HEK293 (cell line): ENCODE measurements around the gene SLC25A30.
A peak's percentile ranks its signal among the peaks of the same experiment; 100 is the strongest.

ENCODE experiments used
- CTCF ChIA-PET: fragments of 350-600 bp; formaldehyde crosslinking; extraction: SDS; loops from one replicate; lab custom pipeline; 2021; ENCODE audit warnings: antibody characterized with exemption; lab: Yijun Ruan, JAX
- POLR2A ChIA-PET: fragments of 300-600 bp; formaldehyde crosslinking; extraction: SDS; loops from one replicate; lab custom pipeline; 2020; ENCODE audit warnings: antibody characterized with exemption, inconsistent platforms; lab: Yijun Ruan, JAX
- H3K27ac ChIP-seq: fragments of 200-500 bp; sonication (Bioruptor generic); 2 replicates; pipeline ENCODE4 v1.5.1; 2014; ENCODE audit warnings: low read depth, low read length, control low read depth, inconsistent platforms; ENCODE audit errors: extremely low read depth
- H3K36me3 ChIP-seq, 2 experiments: fragments of 200-500 bp in 1 of 2; sonication (Bioruptor generic) in 1 of 2; 1 replicate in 1 of 2; 2 replicates in 1 of 2; pipeline ENCODE4 v1.5.1; 2014 to 2017; ENCODE audit warnings: inconsistent platforms in 2 of 2, low read length in 2 of 2; ENCODE audit not compliant: control insufficient read depth in 2 of 2, insufficient read depth in 1 of 2
- H3K4me1 ChIP-seq: fragments of 200-500 bp; sonication (Bioruptor generic); 2 replicates; pipeline ENCODE4 v1.5.1; 2014; ENCODE audit warnings: mild to moderate bottlenecking, low read length, inconsistent platforms; ENCODE audit not compliant: control insufficient read depth, insufficient read depth
- H3K4me3 ChIP-seq: 2 replicates; pipeline ENCODE4 v1.5.1; 2011; ENCODE audit warnings: low read depth, mild to moderate bottlenecking, control low read depth, low read length, moderate library complexity
- H3K9me3 ChIP-seq: fragments of 200-500 bp; sonication (Bioruptor generic); 2 replicates; pipeline ENCODE4 v1.5.1; 2014; ENCODE audit warnings: low read depth, low read length, inconsistent platforms; ENCODE audit not compliant: control insufficient read depth, insufficient read depth
- GLIS1 ChIP-seq: fragments of 450-650 bp; formaldehyde crosslinking; IDR thresholded peaks from 2 replicates; pipeline ENCODE4 v1.5.1; 2016; ENCODE audit warnings: missing biosample characterization, missing genetic modification characterization
- ZFP69B ChIP-seq: fragments of 450-650 bp; formaldehyde crosslinking; IDR thresholded peaks from 2 replicates; pipeline ENCODE4 v1.5.1; 2016; ENCODE audit warnings: missing biosample characterization, missing genetic modification characterization
- ZIC2 ChIP-seq: fragments of 450-650 bp; formaldehyde crosslinking; IDR thresholded peaks from 2 replicates; pipeline ENCODE4 v1.5.1; 2016; ENCODE audit warnings: missing biosample characterization, missing genetic modification characterization
- ZNF214 ChIP-seq: fragments of 450-650 bp; formaldehyde crosslinking; IDR thresholded peaks from 2 replicates; pipeline ENCODE4 v1.5.1; 2017; ENCODE audit warnings: missing biosample characterization, mild to moderate bottlenecking, missing genetic modification characterization, borderline replicate concordance
- ZNF366 ChIP-seq: fragments of 450-650 bp; formaldehyde crosslinking; conservative IDR thresholded peaks from 2 replicates; pipeline ENCODE4 v1.5.1; 2016; ENCODE audit warnings: missing biosample characterization, missing genetic modification characterization
- ZNF600 ChIP-seq: fragments of 450-650 bp; formaldehyde crosslinking; IDR thresholded peaks from 2 replicates; pipeline ENCODE4 v1.5.1; 2016; ENCODE audit warnings: missing biosample characterization, missing genetic modification characterization
- ZSCAN30 ChIP-seq: fragments of 450-650 bp; IDR thresholded peaks from 2 replicates; pipeline ENCODE4 v1.5.1; 2018; ENCODE audit warnings: missing biosample characterization, mild to moderate bottlenecking, missing genetic modification characterization, moderate library complexity
- ZXDB ChIP-seq: fragments of 450-650 bp; formaldehyde crosslinking; IDR thresholded peaks from 2 replicates; pipeline ENCODE4 v1.5.1; 2016; ENCODE audit warnings: missing biosample characterization, missing genetic modification characterization
- TF ChIP-seq, protein P1 (sequence below): fragments of 450-650 bp; formaldehyde crosslinking; IDR thresholded peaks from 2 replicates; pipeline ENCODE4 v1.5.1; 2016; ENCODE audit warnings: missing biosample characterization, missing genetic modification characterization
- TF ChIP-seq, protein P2 (sequence below): fragments of 450-650 bp; formaldehyde crosslinking; optimal IDR thresholded peaks from 2 replicates; pipeline ENCODE3; 2016; ENCODE audit warnings: missing biosample characterization, mild to moderate bottlenecking, missing genetic modification characterization
- TF ChIP-seq, protein P3 (sequence below): fragments of 450-650 bp; formaldehyde crosslinking; IDR thresholded peaks from 2 replicates; pipeline ENCODE4 v1.5.1; 2016; ENCODE audit warnings: missing biosample characterization, missing genetic modification characterization
- TF ChIP-seq, protein P4 (sequence below): fragments of 450-650 bp; formaldehyde crosslinking; IDR thresholded peaks from 2 replicates; pipeline ENCODE4 v1.5.1; 2016; ENCODE audit warnings: missing biosample characterization, missing genetic modification characterization

Gene SLC25A30

DNA sequence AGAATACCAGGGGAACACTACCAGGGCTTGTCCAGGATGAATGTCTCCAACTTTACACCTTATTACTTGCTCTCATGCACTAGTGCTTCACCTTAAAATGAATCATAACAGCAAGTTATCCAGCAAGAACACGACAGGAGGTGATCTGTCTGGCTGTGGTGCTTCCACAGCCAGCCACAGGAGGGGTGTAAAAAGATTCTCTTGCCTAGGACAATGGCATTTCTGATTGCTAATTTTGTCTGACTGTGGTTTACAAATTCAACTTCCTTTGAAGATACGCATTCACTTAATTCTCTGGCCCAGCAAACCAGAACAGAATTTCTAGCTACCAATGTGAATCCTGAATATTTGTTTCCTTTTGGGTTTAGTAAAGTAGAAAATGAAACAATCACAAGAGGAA is 23.5 kb upstream of the SLC25A30 start:
- Histone ChIP-seq H3K4me3 (no peak overlapping the region), H3K36me3 (no peaks in the 10 kb centered on the region), H3K27ac (no peak overlapping the region), H3K9me3 (no peaks in the 10 kb centered on the region), H3K4me1 (0 out of 2 replicates have a peak, but pooled peaks cover 2% of the 10 kb centered on the region)
- TF ChIP-seq ZSCAN30 (tag by site-specific recombination) (no peak), ZNF600 (0 out of 2 replicates have a peak, but pooled peaks have one; percentile 24)
- ChIA-PET POLR2A (no interaction called here), CTCF (interaction anchor here (0.6 kb wide), 1 partner anchor 63 kb away, joined by 3 read pairs; no protein-coding TSS in a partner anchor)

DNA sequence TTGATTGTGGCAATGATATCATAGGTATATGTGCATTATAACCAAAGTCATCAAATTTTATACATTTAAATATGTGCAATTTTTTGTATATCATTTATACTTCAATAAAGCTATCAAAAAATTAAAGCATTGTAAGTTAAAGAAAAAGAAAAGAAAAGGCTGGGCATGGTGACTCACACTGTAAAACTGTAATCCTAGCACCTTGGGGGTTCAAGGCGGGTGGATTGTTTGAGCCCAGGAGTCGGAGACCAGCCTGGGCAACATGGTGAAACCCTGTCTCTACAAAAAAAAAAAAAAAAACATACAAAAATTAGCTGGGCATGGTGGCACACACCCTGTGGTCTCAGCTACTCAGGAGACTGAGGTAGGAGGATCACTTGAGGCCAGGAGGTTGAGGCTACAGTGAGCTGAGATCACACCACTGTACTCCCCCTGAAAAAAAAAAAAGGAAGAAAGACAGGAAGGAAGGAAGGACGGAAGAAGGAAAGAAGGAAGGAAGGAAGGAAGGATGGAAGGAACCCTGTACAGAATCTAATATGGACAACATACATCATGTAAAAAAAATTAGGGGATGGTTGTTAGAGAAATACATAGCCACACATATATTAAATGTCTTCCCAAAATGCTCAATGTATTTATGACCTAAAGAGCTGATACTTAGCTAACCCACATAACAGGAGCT is 21.7 kb upstream of the SLC25A30 start:
- no peaks in the 10 kb centered on the region for H3K9me3 ChIP-seq
- ChIA-PET POLR2A (no interaction called here), CTCF (no interaction called here)

More for the DNA sequence above, 21.7 kb upstream of the SLC25A30 start:
- Histone ChIP-seq H3K36me3 (no peaks in the 10 kb centered on the region), H3K4me1 (0 out of 2 replicates have a peak, but pooled peaks cover 2% of the 10 kb centered on the region), H3K4me3 (no peak overlapping the region), H3K27ac (no peak overlapping the region)
- TF ChIP-seq ZNF366 (tag by site-specific recombination): peak; percentile 87
- no peak for TF ChIP-seq ZNF214 (tag by site-specific recombination)
- TF ChIP-seq, protein P1, sequence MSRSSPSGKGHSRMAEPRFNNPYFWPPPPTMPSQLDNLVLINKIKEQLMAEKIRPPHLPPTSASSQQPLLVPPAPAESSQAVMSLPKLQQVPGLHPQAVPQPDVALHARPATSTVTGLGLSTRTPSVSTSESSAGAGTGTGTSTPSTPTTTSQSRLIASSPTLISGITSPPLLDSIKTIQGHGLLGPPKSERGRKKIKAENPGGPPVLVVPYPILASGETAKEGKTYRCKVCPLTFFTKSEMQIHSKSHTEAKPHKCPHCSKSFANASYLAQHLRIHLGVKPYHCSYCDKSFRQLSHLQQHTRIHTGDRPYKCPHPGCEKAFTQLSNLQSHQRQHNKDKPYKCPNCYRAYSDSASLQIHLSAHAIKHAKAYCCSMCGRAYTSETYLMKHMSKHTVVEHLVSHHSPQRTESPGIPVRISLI (tag by site-specific recombination): peak; percentile 70; the same call in 1 of the 2 replicates
- TF ChIP-seq, protein P2, sequence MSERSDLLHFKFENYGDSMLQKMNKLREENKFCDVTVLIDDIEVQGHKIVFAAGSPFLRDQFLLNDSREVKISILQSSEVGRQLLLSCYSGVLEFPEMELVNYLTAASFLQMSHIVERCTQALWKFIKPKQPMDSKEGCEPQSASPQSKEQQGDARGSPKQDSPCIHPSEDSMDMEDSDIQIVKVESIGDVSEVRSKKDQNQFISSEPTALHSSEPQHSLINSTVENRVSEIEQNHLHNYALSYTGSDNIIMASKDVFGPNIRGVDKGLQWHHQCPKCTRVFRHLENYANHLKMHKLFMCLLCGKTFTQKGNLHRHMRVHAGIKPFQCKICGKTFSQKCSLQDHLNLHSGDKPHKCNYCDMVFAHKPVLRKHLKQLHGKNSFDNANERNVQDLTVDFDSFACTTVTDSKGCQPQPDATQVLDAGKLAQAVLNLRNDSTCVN (tag by site-specific recombination): peak; percentile 10
- TF ChIP-seq ZFP69B (tag by site-specific recombination): peak; percentile 46; the same call in 1 of the 2 replicates
- TF ChIP-seq, protein P3, sequence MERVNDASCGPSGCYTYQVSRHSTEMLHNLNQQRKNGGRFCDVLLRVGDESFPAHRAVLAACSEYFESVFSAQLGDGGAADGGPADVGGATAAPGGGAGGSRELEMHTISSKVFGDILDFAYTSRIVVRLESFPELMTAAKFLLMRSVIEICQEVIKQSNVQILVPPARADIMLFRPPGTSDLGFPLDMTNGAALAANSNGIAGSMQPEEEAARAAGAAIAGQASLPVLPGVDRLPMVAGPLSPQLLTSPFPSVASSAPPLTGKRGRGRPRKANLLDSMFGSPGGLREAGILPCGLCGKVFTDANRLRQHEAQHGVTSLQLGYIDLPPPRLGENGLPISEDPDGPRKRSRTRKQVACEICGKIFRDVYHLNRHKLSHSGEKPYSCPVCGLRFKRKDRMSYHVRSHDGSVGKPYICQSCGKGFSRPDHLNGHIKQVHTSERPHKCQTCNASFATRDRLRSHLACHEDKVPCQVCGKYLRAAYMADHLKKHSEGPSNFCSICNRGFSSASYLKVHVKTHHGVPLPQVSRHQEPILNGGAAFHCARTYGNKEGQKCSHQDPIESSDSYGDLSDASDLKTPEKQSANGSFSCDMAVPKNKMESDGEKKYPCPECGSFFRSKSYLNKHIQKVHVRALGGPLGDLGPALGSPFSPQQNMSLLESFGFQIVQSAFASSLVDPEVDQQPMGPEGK (tag by site-specific recombination): 0 out of 2 replicates have a peak, but pooled peaks have one; percentile 29
- TF ChIP-seq ZXDB (tag by site-specific recombination): no peak
- TF ChIP-seq, protein P4, sequence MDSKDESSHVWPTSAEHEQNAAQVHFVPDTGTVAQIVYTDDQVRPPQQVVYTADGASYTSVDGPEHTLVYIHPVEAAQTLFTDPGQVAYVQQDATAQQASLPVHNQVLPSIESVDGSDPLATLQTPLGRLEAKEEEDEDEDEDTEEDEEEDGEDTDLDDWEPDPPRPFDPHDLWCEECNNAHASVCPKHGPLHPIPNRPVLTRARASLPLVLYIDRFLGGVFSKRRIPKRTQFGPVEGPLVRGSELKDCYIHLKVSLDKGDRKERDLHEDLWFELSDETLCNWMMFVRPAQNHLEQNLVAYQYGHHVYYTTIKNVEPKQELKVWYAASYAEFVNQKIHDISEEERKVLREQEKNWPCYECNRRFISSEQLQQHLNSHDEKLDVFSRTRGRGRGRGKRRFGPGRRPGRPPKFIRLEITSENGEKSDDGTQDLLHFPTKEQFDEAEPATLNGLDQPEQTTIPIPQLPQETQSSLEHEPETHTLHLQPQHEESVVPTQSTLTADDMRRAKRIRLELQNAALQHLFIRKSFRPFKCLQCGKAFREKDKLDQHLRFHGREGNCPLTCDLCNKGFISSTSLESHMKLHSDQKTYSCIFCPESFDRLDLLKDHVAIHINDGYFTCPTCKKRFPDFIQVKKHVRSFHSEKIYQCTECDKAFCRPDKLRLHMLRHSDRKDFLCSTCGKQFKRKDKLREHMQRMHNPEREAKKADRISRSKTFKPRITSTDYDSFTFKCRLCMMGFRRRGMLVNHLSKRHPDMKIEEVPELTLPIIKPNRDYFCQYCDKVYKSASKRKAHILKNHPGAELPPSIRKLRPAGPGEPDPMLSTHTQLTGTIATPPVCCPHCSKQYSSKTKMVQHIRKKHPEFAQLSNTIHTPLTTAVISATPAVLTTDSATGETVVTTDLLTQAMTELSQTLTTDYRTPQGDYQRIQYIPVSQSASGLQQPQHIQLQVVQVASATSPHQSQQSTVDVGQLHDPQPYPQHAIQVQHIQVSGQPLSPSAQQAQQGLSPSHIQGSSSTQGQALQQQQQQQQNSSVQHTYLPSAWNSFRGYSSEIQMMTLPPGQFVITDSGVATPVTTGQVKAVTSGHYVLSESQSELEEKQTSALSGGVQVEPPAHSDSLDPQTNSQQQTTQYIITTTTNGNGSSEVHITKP (tag by site-specific recombination): 0 out of 2 replicates have a peak, but pooled peaks have one; percentile 17
- peak; percentile 70 for TF ChIP-seq GLIS1 (tag by site-specific recombination)
- peak; percentile 8; the same call in 1 of the 2 replicates for TF ChIP-seq ZIC2 (tag by site-specific recombination)
